Loucy (cell line): ENCODE data around the gene UNC5A.
"Not testable (repeated sequence)": the region's sequence is repeated elsewhere in the genome, so short reads cannot be mapped to it uniquely, and the experiment has no call there.

Source experiments
- H2AFZ ChIP-seq: fragments of 200-600 bp; sonication (generic); 2 replicates; pipeline ENCODE4 v1.6.0; 2016; ENCODE audit warnings: antibody characterized with exemption, mild to moderate bottlenecking, low read length, moderate library complexity
- H3F3A ChIP-seq: fragments of 200-600 bp; 2 replicates; pipeline ENCODE4 v1.6.0; 2016; ENCODE audit warnings: antibody characterized with exemption, low read depth, mild to moderate bottlenecking
- H3K27me3 ChIP-seq: fragments of 200-600 bp; sonication (generic); 2 replicates; pipeline ENCODE4 v1.6.1; 2014; ENCODE audit warnings: low read length, mild to moderate bottlenecking; ENCODE audit not compliant: insufficient read depth, poor library complexity, severe bottlenecking
- H3K36me3 ChIP-seq: fragments of 200-600 bp; sonication (generic); 2 replicates; pipeline ENCODE4 v1.6.1; 2016; ENCODE audit warnings: low read length; ENCODE audit not compliant: insufficient read depth
- H3K4me1 ChIP-seq: fragments of 200-600 bp; sonication (generic); 2 replicates; pipeline ENCODE4 v1.5.1; 2014; ENCODE audit warnings: low read length, mild to moderate bottlenecking; ENCODE audit not compliant: insufficient read depth, poor library complexity, severe bottlenecking
- H3K4me2 ChIP-seq: fragments of 200-600 bp; sonication (generic); 2 replicates; pipeline ENCODE4 v1.6.0; 2014; ENCODE audit warnings: antibody characterized with exemption, low read length, low read depth, mild to moderate bottlenecking; ENCODE audit not compliant: poor library complexity, severe bottlenecking
- H3K4me3 ChIP-seq: fragments of 200-600 bp; sonication (generic); 2 replicates; pipeline ENCODE4 v1.5.1; 2014; ENCODE audit warnings: low read length, mild to moderate bottlenecking, mixed read lengths; ENCODE audit not compliant: poor library complexity, severe bottlenecking
- H3K79me2 ChIP-seq: fragments of 200-600 bp; sonication (generic); 2 replicates; pipeline ENCODE4 v1.6.1; 2014; ENCODE audit warnings: low read length; ENCODE audit not compliant: insufficient read depth
- H3K9ac ChIP-seq: fragments of 200-600 bp; sonication (generic); 2 replicates; pipeline ENCODE4 v1.6.0; 2014; ENCODE audit warnings: mild to moderate bottlenecking, low read depth, low read length, moderate library complexity; ENCODE audit not compliant: poor library complexity, severe bottlenecking
- H3K9me2 ChIP-seq: fragments of 200-600 bp; sonication (generic); replicated peaks from 2 replicates; pipeline ENCODE4 v1.6.1; 2016; ENCODE audit warnings: low read depth, low read length, mixed read lengths
- H3K9me3 ChIP-seq: fragments of 200-600 bp; sonication (generic); 2 replicates; pipeline ENCODE4 v1.6.1; 2014; ENCODE audit warnings: mild to moderate bottlenecking, antibody characterized with exemption, low read length, low read depth; ENCODE audit not compliant: insufficient read depth
- H4K20me1 ChIP-seq: fragments of 200-600 bp; sonication (generic); 2 replicates; pipeline ENCODE4 v1.6.0; 2014; ENCODE audit warnings: antibody characterized with exemption, low read length, mild to moderate bottlenecking; ENCODE audit not compliant: insufficient read depth, poor library complexity, severe bottlenecking
- CTCF ChIP-seq: fragments of 200-600 bp; sonication (generic); conservative IDR thresholded peaks from 2 replicates; pipeline ENCODE4 v1.5.1; 2014; ENCODE audit warnings: mild to moderate bottlenecking, antibody characterized with exemption, low read length
- EZH2phosphoT487 ChIP-seq: fragments of 200-600 bp; IDR thresholded peaks from 2 replicates; pipeline ENCODE4 v1.6.1; 2018; ENCODE audit warnings: antibody characterized with exemption, mild to moderate bottlenecking, moderate library complexity, borderline replicate concordance

The UNC5A gene

DNA sequence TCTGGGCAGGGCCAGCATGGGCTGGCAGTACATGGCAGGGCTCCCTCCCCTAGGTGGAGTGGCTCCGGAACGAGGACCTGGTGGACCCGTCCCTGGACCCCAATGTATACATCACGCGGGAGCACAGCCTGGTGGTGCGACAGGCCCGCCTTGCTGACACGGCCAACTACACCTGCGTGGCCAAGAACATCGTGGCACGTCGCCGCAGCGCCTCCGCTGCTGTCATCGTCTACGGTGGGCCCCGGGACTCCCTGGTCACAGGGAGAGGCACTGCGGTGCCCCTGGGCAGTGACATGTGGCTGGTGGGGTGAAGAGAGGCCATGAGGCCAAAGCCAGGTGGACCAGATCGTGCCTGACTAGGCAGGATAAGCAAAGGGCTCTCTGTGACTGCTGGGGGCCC, 58.4 kb downstream of the UNC5A start:
- Histone ChIP-seq H3K9me3 (no peaks in the 10 kb centered on the region), H4K20me1 (no peaks in the 10 kb centered on the region), H2AFZ (no peak overlapping the region), H3K4me3 (no peak overlapping the region), H3F3A (no peaks in the 10 kb centered on the region), H3K36me3 (no peaks in the 10 kb centered on the region), H3K4me2 (no peak overlapping the region), H3K4me1 (no peaks in the 10 kb centered on the region), H3K9ac (no peak overlapping the region), H3K79me2 (no peaks in the 10 kb centered on the region), H3K27me3 (no peaks in the 10 kb centered on the region), H3K9me2 (no peaks in the 10 kb centered on the region)
- TF ChIP-seq EZH2phosphoT487 = no peak

DNA sequence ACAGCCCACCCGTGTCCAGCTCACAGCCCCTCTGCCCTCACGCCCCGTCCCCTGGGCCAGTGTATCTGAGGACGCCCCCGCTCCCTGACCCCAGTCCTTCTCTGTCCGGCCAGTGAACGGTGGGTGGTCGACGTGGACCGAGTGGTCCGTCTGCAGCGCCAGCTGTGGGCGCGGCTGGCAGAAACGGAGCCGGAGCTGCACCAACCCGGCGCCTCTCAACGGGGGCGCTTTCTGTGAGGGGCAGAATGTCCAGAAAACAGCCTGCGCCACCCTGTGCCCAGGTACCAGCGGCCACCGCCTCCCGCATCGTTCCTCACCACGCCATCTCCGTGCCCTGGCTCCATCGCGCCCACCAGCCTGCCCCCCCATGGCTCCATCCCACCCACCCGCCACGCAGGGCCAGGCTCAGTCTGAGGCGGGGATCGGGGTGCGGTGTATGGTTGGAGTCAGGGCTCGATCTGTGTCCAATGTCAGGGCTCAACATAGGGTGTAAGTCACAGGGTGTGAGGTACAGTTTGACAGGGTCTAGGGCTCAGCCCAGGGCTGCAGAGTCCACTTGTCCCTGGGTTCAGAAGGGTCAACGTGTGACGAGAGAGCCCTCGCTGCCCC, 59.2 kb downstream of the UNC5A start:
- TF ChIP-seq CTCF = no peak
- TF ChIP-seq EZH2phosphoT487 = no peak
- Histone ChIP-seq H3K27me3 (no peaks in the 10 kb centered on the region), H3K79me2 (no peaks in the 10 kb centered on the region), H3K4me3 (no peak overlapping the region), H3K4me1 (no peaks in the 10 kb centered on the region), H3K9me3 (no peaks in the 10 kb centered on the region), H3K9ac (no peak overlapping the region), H4K20me1 (no peaks in the 10 kb centered on the region), H3F3A (no peaks in the 10 kb centered on the region), H2AFZ (no peak overlapping the region), H3K9me2 (no peaks in the 10 kb centered on the region), H3K36me3 (no peaks in the 10 kb centered on the region), H3K4me2 (no peak overlapping the region)

GRCh38 chr5:176870110-176870591, 59.8 kb downstream of the UNC5A start:
- H3K36me3 ChIP-seq = no peaks in the 10 kb centered on the region
- H3K4me1 ChIP-seq = no peaks in the 10 kb centered on the region
- H3K9me3 ChIP-seq = no peaks in the 10 kb centered on the region
- H3K9ac ChIP-seq = no peak overlapping the region
- H2AFZ ChIP-seq = no peak overlapping the region
- H3K4me2 ChIP-seq = no peak overlapping the region
- no peaks in the 10 kb centered on the region for H4K20me1 ChIP-seq
- no peaks in the 10 kb centered on the region for H3F3A ChIP-seq
- H3K9me2 ChIP-seq = no peaks in the 10 kb centered on the region
- TF ChIP-seq EZH2phosphoT487 = no peak
- TF ChIP-seq CTCF = 0 out of 2 replicates have a peak, but pooled peaks have one; percentile 12
- H3K4me3 ChIP-seq = no peak overlapping the region
- H3K27me3 ChIP-seq = no peaks in the 10 kb centered on the region
- H3K79me2 ChIP-seq = no peaks in the 10 kb centered on the region

- not testable (repeated sequence) for H3K9me3 ChIP-seq, H3K4me1 ChIP-seq, H3K4me3 ChIP-seq, H3K9me2 ChIP-seq, H3K27me3 ChIP-seq, H3K36me3 ChIP-seq, H4K20me1 ChIP-seq, H3F3A ChIP-seq, H3K4me2 ChIP-seq, H3K9ac ChIP-seq, H2AFZ ChIP-seq, H3K79me2 ChIP-seq
Measured at GRCh38 chr5:176870644-176871043, 60.3 kb downstream of the UNC5A start.

DNA sequence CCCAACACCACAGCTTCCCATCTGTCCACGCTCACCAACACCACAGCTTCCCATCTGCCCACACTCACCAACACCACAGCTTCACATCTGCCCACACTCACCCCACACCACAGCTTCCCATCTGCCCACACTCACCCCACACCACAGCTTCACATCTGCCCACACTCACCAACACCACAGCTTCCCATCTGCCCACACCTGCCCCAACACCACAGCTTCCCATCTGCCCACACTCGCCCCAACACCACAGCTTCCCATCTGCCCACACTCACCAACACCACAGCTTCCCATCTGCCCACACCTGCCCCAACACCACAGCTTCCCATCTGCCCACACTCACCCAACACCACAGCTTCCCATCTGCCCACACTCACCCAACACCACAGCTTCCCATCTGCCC, 62.2 kb downstream of the UNC5A start:
- not testable (repeated sequence) for H3K4me3 ChIP-seq, H4K20me1 ChIP-seq, H3K4me2 ChIP-seq, H3K79me2 ChIP-seq, H3K4me1 ChIP-seq, H3F3A ChIP-seq, H3K9ac ChIP-seq, H2AFZ ChIP-seq, H3K27me3 ChIP-seq, H3K36me3 ChIP-seq, H3K9me2 ChIP-seq, H3K9me3 ChIP-seq

DNA sequence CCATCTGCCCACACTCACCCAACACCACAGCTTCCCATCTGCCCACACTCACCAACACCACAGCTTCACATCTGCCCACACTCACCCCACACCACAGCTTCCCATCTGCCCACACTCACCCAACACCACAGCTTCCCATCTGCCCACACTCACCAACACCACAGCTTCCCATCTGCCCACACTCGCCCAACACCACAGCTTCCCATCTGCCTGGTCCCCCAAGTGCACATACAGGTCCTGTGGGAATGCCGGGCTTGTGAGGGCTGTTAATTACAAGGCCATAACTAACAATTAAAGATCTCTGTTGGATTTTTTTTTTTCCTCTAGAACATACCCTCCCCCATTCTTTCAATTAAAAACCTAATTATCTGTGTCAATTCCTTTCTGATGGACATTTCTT, 62.7 kb downstream of the UNC5A start:
- not testable (repeated sequence) for H3K79me2 ChIP-seq, H3K27me3 ChIP-seq, H3K4me1 ChIP-seq, H3K4me3 ChIP-seq, H2AFZ ChIP-seq, H3K9me3 ChIP-seq, H3K36me3 ChIP-seq, H3F3A ChIP-seq, H4K20me1 ChIP-seq, H3K9me2 ChIP-seq, H3K4me2 ChIP-seq, H3K9ac ChIP-seq
